ENCODE results near the gene CRK.
"Not testable (repeated sequence)": the region's sequence is repeated elsewhere in the genome, so short reads cannot be mapped to it uniquely, and the experiment has no call there.

Gene CRK

DNA sequence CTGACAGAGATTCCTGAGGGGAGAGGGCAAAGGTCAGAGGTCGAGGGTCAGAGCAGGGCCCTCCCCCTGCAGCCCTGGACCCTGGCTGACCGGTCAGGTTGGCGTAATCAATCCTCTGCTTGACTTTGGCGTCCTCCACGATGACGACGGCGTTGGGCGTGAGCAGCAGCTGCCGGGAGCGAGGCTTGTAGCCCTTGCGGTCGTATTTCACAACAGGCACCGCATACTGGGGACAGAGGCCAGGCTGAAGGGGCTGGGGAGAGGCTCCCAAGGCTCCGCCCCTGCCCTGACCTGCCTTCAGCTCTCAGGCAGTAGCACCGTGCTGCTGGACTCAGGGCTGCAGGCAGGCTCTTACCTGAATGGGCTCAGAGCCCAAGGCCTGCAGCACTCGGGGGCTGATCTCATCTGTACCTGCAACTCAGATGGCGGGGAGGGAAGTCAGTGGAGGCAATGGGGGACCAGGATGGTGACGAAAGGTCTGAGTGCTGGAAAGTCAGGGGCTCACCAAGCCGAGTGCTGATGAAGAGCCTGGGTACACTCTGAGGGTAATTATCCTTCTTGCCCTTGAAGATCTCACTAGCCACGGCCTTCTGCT is 12.0 kb upstream of the CRK start:
- DNase-seq (ENCODE audit: low spot score): no peak

DNA sequence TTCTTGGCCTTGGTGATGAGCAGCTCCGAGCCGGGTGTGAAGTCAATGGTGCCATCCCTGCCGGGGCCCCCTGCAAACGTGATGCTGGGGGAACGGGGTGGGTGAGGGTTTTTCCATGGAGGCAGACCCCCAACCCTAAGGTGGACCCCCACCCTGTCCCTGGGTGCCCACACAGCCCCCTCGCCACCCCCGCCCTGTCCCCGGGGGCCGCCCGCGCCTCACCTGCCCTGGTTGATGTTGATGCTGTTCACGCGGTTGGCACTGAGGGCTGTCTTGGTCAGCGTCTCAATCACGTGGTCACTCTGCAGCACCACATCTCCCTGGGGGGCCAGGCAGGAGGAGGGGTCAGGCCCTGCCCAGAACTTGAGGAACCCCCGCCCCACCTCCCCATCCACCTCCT is 11.2 kb upstream of the CRK start:
- DNase-seq (ENCODE audit: low spot score): no peak

DNA sequence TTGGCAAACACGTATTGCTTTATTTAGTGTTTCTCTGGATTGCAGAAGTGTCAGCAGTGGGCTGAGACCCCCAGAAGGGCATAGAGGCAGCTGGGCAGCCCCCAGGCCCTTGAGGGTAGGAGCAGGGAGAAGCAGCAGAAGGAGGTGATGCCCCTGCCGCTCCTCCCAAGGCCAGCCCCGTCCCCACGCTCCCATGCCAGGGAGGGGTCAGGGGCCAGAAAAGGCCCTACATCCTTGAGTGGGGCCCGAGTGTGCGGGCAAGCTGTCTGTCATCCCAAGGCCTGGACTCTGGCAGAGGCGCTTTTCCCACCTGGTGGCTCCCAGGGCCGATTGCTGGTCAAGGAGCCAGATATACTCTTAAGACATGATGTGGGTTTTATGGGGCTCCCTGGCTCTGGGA is 8.2 kb upstream of the CRK start:
- DNase-seq (ENCODE audit: low spot score): no peak

DNA sequence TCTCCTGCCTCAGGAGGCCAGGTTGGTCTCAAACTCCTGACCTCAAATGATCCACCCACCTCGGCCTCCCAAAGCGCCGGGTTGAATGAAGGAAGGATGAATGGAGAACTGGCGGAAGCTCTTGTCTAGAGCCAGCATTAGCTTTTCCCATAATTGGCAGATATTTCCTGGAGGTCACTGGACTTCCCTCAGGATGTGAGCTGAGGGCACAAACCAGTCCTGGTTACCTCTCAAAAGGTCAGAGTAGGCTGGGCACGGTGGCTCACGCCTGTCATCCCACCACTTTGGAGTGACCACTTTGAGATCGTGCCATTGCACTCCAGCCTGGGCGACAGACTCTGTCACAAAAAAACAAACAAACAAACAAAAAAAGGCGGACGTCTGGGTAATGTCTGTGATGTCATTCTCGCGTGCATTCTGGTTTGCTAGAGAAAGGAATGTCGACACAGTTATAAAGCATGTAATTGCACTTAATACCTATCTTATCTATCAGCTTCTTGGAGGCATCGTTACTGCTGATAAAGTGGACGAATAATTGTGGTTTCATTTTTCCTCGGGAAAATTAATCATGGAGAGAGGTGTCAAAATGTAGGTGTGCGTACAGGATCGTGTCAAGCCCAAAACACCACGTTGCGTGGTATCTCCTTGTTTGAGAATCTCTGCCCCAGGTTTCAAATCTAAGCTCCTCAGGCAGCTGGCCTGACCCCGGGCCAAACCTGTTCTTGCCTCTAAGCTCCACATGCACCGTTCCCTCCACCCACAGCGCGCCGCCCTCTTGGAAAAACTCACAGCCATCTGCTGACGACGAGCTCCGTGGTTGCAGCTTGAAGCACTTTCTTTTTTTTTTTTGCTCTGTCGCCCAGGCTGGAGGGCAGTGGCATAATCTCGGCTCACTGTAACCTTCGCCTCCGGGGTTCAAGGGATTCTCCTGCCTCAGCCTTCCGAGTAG is 6.4 kb upstream of the CRK start:
- no peak for DNase-seq (ENCODE audit: low spot score)

DNA sequence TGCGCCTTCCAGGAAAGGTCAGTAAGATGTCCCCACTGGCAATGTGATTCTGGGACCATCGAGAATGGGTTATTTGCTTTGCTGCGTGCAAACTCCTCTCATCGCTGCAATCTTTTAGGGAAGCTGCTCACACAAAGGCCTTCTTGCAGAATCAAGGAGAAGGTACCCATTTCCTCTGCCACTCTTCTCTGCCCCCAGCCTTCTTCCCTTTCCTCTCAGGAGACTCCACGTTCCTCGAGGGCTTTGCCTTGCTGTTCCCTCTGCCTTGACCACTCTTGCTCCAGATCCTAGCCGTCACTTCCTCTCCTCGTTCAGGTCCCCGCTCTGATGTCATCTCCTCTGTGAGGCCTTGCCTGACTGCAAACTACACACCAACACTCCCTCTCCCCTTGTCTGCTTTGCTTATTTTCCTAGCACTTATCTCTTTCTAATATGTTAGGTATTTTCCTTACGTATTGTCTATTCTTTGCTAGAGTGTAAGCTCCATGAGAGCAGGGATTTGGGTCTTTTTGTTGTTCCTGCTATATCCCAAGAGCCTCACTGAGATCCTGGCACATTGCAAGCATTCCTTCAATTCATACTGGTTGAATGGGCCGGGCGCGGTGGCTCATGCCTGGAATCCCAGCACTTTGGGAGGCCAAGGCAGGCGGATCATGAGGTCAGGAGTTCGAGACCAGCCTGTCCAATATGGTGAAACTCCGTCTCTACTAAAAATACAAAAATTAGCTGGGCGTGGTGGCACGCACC is 5.3 kb upstream of the CRK start:
- no peak for DNase-seq (ENCODE audit: low spot score)

DNA sequence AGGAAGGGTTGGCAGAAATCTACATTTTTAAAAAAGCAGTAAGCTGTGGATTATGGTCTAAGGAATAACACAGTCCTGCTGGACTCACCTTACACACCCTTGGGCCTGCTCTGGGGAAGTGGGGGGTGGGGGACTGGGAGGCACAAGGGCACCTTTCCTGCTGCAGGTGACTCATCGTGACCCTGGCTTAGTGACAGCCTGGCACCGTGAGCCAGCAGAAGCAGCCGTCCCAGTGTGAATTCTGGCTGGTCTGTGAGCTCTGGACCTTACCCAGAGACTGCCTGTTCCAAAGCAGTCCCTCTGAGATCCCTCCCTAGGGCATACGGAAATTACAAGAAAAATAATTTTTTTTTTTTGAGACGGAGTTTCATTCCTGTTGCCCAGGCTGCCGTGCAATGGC is 4.2 kb upstream of the CRK start:
- DNase-seq (ENCODE audit: low spot score): peak; percentile 42

DNA sequence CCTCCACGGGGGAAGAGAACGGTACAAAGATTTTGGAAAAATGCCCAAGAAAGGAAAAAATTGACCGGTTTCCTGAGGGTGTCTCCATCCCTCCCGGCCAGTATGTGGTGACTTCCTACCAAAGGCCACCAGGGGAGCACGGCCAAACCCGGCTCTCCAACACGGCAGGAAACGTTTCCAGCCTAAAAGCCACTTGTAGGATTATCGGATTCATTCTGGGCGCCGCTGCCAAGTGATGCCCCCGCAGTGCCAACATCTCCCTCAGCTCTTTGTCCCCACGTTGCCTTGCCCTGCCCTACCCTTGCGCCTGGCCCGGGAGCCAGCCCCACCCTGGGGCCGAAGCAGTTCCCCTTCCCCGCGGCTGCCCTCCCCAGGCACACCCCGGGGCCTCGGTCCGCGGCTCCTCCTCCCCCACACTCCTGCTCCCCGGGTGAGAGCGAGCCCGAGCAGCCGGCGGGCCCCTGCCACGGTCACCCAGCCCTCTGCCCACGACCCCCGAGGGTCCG is 688 bp downstream of the CRK start:
- DNase-seq (ENCODE audit: low spot score): peak; percentile 65

DNA sequence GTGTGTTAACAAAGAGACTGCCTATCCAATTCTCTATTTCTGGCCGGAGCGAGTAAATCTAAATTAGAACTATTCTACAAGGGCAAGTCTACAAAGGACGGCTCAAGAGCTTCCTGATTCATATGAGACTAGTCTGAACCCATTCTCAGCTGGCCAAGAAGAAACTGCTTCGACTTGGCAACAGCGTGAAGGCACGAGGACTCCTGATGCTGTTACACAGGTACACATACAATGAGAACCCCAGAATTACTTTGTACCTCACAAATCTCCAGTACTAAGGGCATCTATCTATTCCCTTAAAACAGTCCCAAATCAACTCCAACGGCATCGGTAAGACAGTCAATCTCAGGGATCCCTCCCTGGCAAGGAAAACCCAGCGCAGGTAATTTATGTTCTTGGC is 1.5 kb downstream of the CRK start:
- DNase-seq (ENCODE audit: low spot score): no peak

DNA sequence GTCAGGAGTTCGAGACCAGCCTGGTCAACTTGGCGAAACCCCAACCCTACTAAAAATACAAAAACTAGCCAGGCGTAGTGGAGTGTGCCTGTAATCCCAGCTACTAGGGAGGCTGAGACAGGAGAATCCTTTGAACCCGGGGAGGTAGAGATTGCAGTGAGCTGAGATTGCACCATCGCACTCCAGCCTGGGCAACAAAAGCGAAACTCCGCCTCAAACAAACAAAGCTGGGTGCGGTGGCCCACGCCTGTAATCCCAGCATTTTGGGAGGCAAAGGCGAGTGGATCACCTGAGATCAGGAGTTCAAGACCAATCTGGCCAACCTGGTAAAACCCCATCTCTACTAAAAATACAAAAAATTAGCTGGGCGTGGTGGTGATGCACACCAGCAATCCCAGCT is 2.3 kb downstream of the CRK start:
- DNase-seq (ENCODE audit: low spot score): not testable (repeated sequence)

DNA sequence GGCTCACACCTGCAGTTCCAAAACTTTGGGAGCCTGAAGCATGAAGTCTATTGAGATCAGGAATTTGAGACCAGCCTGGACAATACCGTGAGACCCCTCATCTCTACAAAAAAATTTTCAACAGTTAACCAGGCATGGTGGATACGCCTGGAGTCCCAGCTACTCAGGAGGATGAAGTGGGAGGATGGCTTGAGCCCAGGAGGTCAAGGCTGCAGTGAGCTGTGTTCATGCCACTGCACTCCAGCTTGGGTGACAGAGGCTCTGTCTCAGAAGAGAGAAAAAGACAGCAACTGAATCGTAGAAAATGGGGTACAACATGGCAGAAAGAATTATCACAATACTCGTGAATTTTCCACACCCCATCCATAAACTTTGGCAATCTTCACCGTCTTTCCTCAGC is 3.2 kb downstream of the CRK start:
- no peak for DNase-seq (ENCODE audit: low spot score)

DNA sequence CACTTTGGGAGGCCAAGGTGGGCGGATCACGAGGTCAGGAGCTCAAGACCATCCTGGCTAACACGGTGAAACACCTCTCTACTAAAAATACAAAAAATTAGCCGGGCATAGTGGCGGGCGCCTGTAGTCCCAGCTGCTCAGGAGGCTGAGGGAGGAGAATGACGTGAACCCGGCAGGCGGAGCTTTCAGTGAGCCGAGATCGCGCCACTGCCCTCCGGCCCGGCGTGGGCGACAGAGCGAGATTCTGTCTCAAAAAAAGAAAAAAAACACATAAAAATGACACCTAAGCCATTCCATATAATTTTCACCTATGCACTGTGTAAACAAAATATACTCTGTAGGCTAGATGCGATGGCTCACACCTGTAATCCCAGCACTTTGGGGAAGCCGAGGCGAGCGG is 5.8 kb downstream of the CRK start:
- DNase-seq (ENCODE audit: low spot score): not testable (repeated sequence)

DNA sequence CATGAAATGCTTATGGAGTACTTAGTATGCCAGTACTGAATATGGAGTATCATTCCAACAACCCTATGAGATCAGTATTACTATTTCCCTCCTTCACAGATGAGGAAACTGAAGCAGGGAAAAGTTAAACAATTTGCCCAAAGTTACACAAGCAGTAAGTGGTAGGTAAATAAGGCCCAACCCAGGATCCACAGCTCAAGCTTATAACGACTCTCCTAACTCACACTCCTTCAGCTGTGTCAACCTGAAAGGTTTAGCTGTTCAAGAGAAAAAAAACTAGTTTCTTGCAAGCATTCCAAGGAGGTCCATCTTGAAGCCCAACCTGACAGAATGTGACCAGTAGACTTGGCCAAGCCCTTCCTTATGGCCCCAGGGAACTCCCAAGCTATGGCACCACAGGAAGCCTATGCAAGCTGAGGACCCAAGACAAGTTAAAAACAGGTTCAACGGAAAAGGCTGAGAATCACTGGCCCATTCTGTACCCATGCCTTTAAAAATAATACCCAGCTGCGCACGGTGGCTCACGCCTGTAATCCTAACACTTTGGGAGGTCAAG is 6.5 kb downstream of the CRK start:
- DNase-seq (ENCODE audit: low spot score): no peak

DNA sequence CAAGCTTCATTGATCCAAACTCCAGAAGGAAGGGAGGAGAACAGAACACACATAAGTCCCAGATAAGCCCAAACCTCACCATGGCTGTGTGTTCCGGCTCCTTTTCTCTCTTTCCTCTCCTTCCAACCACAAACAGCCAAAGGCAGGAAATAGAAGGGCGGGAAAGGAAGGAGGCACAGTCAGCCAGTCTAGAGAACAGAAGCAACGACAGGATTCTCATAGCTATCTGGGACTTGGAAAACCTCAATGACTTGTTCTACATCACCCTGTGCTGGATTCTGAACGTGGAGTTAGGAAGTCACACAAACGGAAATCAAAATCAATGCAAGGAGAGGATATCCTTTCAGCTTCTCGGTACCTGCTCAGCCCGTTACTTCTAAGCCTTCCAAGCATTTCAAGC is 9.0 kb downstream of the CRK start:
- DNase-seq (ENCODE audit: low spot score): no peak

DNA sequence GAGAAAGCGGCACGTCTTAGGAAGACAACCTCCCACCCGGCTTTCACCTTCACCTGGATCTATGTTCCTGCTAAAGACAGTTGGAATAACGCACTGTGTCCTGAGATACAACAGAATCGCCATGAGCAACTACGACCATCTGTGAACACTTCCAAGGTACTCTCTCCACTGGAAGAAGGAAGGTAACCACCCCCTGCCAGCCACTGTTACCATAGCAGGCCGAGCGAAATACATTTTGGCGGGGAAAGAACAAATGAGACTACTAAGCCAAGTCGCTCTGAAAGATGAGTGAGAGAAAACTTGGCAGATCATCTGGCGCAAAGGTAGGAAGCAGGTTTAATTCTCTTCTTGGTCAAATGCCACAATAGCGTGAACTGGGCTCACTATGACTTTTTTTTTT is 9.8 kb downstream of the CRK start:
- DNase-seq (ENCODE audit: low spot score): no peak

DNA sequence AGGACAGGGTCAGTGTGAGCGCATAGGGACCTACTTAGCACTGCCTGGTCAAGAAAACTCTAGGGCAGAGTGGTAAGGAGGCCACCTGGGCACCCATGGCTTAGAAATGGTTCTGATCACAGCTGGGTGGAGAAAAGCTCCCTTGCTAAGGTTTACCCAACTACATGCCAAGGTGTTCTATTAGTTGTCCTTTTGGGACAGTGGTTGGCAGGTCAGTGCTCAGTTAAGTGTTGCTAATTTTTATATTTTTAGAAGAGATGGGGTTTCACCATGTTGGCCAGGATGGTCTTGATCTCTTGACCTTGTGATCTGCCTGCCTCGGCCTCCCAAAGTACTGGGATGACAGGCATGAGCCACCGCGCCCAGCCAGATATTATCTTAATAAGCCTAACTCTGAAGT is 10.3 kb downstream of the CRK start:
- not testable (repeated sequence) for DNase-seq (ENCODE audit: low spot score)

DNA sequence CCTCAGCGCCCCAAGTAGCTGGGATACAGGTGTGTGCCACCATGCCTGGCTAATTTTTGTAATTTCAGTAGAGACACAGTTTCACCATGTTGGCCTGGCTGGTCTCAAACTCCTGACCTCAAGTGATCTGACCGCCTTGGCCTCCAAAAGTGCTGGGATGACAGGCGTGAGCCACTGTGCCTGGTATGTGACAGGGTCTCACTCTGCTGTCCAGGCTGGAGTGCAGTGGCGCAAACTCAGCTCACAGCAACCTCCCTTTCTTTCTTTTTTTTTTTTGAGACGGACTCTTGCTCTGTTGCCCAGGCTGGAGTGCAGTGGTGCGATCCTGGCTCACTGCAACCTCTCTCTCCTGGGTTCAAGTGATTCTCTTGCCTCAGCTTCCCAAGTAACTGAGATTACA is 13.3 kb downstream of the CRK start:
- DNase-seq (ENCODE audit: low spot score): not testable (repeated sequence)

DNA sequence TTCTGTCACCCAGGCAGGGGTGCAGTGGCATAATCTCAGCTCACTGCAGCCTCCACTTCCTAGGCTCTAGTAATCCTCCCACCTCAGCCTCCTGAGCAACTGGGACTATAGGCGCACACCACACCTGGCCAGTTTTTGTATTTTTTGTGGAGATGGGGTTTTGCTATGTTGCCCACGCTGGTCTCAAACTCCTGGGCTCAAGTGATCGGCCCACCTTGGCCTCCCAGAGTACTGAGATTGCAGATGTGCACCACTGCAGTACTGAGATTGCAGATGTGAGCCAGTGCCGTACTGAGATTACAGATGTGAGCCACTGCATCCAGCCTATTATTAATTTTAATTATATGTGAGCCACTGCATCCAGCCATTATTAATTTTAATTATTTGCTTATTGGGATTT is 13.8 kb downstream of the CRK start:
- DNase-seq (ENCODE audit: low spot score): no peak

DNA sequence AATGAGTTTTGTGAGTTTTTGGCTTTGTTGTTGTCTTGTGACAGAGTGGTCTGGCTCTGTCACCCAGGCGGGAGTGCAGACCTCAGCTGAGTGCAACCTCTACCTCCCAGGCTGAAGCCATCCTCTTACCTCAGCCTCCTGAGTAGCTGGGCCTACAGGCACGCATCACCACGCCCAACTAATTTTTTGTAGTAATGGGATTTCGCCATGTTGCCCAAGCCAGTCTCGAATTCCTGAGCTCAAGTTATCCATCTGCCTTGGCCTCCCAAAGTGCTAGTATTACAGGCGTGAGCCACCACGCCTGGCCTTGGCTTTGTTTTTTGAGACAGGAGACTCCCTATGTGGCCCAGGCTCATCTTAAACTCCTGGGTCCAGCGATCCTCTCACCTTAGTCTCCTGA is 15.1 kb downstream of the CRK start:
- no peak for DNase-seq (ENCODE audit: low spot score)

DNA sequence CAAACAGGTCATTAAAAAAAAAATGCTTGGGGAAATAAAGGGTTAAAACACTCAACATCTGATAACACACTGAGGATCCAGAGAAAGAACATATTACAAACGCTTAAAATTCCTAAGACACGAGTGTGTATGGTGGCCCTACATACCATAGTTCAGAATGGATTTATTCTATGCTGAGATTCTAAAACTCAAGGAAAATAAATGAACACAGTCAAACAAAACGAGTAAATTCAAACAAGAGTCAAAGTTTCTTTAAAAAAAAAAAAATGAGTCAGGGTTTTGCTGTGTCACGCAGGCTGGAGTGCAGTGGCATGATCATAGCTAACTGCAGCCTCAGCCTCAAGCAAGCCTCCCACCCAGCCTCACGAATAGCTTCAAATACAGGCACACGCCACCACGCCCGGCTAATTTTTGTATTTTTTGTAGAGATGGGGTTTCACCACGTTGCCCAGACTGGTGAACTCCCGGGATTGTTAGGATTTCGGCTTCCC is 17.4 kb downstream of the CRK start:
- no peak for DNase-seq (ENCODE audit: low spot score)

DNA sequence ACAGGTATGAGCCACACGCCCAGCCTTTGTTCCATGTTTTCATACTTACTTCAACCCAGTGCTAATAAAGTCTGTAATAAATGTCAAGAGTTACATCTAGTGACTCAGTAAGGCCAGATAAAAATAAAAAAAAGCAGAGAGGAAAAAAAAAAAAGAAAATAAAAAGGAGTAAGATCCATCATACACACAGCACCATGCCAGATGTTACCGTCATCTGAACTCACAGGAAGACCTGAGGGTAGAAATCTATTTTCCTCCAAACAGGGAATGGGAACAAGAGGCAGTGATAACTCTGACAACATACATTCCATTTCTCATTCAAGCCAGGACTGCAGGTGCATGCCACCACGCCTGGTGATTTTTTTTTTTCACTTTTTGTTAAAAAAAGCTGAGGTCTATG is 20.7 kb downstream of the CRK start:
- DNase-seq (ENCODE audit: low spot score): no peak

DNA sequence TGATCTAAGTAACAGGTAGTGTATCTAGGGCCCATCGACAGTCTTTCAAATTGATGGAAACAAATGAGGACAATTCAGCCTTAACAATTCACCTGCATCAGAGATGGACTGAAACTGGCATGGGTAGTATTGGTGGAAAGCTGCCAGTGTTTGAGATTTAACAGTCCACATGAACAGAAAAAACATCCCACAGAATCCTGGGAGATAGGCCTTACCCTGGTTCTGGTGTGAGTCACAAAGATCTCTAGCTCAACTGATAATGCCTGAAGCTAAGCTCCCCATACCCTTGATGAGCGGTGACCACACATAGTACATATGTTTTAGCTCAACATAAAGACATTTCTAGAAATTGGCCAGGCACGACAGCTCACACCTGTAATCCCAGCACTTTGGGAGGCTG is 21.9 kb downstream of the CRK start:
- DNase-seq (ENCODE audit: low spot score): no peak

DNA sequence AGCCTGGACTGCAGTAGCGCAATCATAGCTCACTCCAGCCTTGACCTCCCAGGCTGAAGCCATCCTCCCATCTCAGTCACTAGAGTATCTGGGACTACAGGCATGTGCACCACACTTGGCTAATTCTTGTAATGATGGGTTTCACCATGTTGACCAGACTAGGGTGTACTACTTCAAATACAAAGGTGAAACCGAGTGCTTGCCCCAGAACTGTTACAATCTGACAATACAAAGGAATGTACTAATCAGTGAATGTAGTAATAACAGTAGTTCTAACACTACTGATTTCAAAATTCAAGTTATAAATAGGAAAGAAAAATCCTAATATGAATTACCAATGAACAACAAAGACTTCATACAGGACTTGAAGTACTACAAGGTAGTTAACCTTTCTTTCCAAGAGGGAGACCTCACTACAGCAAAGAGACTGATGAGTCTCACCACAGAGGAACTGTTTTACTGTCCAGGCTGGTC is 24.4 kb downstream of the CRK start:
- DNase-seq (ENCODE audit: low spot score): no peak
